Smooth muscle cell (in vitro differentiated cells): ENCODE data around the gene OCA2. TPM values are rescaled to one million over a fixed set of nuclear protein-coding genes. Genes with fewer than 3 reads are reported as not detected.

Experiments used
- DNase-seq: peaks from one replicate; lab custom pipeline; 2025; ENCODE audit not compliant: unreplicated experiment; lab: John Stamatoyannopoulos, UW
- H2AFZ ChIP-seq: fragments of 200-600 bp; sonication (generic); 2 replicates; pipeline ENCODE4 v1.6.0; 2016; ENCODE audit warnings: antibody characterized with exemption, low read depth, mild to moderate bottlenecking
- H3F3A ChIP-seq: fragments of 200-600 bp; sonication (generic); 2 replicates; pipeline ENCODE4 v1.6.0; 2017; ENCODE audit warnings: antibody characterized with exemption, low read depth
- H3K27ac ChIP-seq: fragments of 200-600 bp; sonication (generic); 2 replicates; pipeline ENCODE4 v1.5.1; 2016; ENCODE audit warnings: low read depth, mild to moderate bottlenecking
- H3K27me3 ChIP-seq: fragments of 200-600 bp; sonication (generic); 2 replicates; pipeline ENCODE4 v1.6.1; 2016; ENCODE audit warnings: low read depth, mild to moderate bottlenecking
- H3K36me3 ChIP-seq: fragments of 200-600 bp; sonication (generic); 2 replicates; pipeline ENCODE4 v1.5.1; 2016; ENCODE audit warnings: low read depth
- H3K4me1 ChIP-seq: fragments of 200-600 bp; sonication (generic); 2 replicates; pipeline ENCODE4 v1.5.1; 2016; ENCODE audit warnings: low read depth
- H3K4me2 ChIP-seq: fragments of 200-600 bp; sonication (generic); 2 replicates; pipeline ENCODE4 v1.6.0; 2016; ENCODE audit warnings: mild to moderate bottlenecking
- H3K4me3 ChIP-seq: fragments of 200-600 bp; sonication (generic); 2 replicates; pipeline ENCODE4 v1.5.1; 2016; ENCODE audit warnings: mild to moderate bottlenecking
- H3K79me2 ChIP-seq: fragments of 200-600 bp; sonication (generic); 2 replicates; pipeline ENCODE4 v1.6.0; 2016; ENCODE audit warnings: low read depth, mild to moderate bottlenecking
- H3K9ac ChIP-seq: fragments of 200-600 bp; sonication (generic); 2 replicates; pipeline ENCODE4 v1.6.0; 2016; ENCODE audit warnings: low read depth
- H3K9me3 ChIP-seq: fragments of 200-600 bp; sonication (generic); replicated peaks from 2 replicates; pipeline ENCODE4 v1.5.1; 2016; ENCODE audit warnings: low read depth
- H4K20me1 ChIP-seq: fragments of 200-600 bp; sonication (generic); 2 replicates; pipeline ENCODE4 v1.6.0; 2016; ENCODE audit warnings: low read depth
- WGBS: methylation state at CpG from one replicate; pipeline ENCODE4 v1.1.7; 2016; ENCODE audit warnings: low lambda C conversion rate; 5-methylcytosine and 5-hydroxymethylcytosine counted together
- polyA plus RNA-seq: library from polyadenylated mRNA; unstranded; fragments of >200 nt; fragmentation: Nextera tagmentation; extraction: Ambion mirVana; gene quantifications from 2 replicates; pipeline ENCODE4 v1.2.1, GENCODE V29; 2016
- total RNA-seq: library from RNA; depleted of rRNA; stranded (reverse); fragments of >200 nt; gene quantifications from 2 replicates; pipeline ENCODE4 v1.2.3, GENCODE V29; 2014
- TF ChIP-seq, protein P1 (sequence below): fragments of 200-600 bp; sonication (generic); IDR thresholded peaks from 2 replicates; pipeline ENCODE4 v1.5.1; 2017; ENCODE audit warnings: borderline replicate concordance, mild to moderate bottlenecking, antibody characterized with exemption; ENCODE audit not compliant: insufficient read depth, poor library complexity, severe bottlenecking

Gene OCA2
- total and polyA plus RNA-seq, 2 experiments from 2014 or later = 0.16 TPM; not detected in 1

DNA sequence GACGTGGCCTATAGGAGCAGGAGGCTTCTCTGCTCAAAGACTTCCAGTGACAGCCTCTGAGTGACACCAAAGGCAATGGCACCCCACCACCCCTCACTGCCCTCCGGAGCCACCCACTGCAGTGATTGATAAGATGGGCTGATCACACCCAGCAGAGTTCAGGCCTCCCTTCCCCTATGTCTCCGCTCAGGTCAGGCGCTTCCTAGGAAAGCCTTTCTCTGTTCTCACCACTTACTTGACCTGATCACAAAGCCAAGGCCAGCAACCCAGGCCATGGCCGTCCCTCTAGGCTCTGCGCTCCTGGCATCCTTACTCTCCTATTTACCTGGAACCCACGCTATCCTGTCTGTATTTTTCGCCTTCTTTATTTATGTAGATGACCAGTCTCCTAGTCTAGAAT lies 282.3 kb downstream of the OCA2 start:
- TF ChIP-seq, protein P1, sequence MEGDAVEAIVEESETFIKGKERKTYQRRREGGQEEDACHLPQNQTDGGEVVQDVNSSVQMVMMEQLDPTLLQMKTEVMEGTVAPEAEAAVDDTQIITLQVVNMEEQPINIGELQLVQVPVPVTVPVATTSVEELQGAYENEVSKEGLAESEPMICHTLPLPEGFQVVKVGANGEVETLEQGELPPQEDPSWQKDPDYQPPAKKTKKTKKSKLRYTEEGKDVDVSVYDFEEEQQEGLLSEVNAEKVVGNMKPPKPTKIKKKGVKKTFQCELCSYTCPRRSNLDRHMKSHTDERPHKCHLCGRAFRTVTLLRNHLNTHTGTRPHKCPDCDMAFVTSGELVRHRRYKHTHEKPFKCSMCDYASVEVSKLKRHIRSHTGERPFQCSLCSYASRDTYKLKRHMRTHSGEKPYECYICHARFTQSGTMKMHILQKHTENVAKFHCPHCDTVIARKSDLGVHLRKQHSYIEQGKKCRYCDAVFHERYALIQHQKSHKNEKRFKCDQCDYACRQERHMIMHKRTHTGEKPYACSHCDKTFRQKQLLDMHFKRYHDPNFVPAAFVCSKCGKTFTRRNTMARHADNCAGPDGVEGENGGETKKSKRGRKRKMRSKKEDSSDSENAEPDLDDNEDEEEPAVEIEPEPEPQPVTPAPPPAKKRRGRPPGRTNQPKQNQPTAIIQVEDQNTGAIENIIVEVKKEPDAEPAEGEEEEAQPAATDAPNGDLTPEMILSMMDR = no peak
- no peak overlapping the region for H3K9ac ChIP-seq
- no peak overlapping the region for H2AFZ ChIP-seq
- H3K36me3 ChIP-seq = no peaks in the 10 kb centered on the region
- H3K4me1 ChIP-seq = no peaks in the 10 kb centered on the region
- no peaks in the 10 kb centered on the region for H3K27me3 ChIP-seq
- H4K20me1 ChIP-seq = no peaks in the 10 kb centered on the region
- H3K9me3 ChIP-seq = no peaks in the 10 kb centered on the region
- H3K79me2 ChIP-seq = no peaks in the 10 kb centered on the region
- no peak overlapping the region for H3K4me3 ChIP-seq
- H3K4me2 ChIP-seq = no peak overlapping the region
- 90% methylated on average over 8 of the region's 8 CpGs for WGBS
- no peaks in the 10 kb centered on the region for H3F3A ChIP-seq
- DNase-seq = no peak
- no peak overlapping the region for H3K27ac ChIP-seq

DNA sequence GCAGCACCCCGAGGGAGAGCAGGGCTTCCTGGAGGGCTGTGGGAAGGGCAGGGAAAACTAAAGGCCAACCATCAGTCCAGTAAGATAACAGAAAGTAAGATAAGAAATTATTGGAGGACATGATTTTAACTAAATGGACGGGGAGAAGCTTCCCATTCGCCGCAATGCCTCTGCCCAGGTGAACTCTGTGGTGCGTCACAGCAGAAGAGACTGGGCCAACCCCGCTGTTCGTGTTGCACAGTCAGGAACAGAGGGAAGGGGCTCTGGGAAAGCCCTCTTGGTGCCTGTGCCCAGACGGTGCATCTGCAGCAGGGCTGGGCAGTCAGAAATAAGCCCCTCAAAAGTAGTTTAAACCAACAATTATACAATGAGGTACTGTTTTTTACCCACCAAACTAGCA lies 284.1 kb downstream of the OCA2 start:
- DNase-seq = no peak
- TF ChIP-seq, protein P1 = no peak
- no peaks in the 10 kb centered on the region for H4K20me1 ChIP-seq
- no peak overlapping the region for H3K9ac ChIP-seq
- H3K4me3 ChIP-seq = no peak overlapping the region
- no peak overlapping the region for H3K27ac ChIP-seq
- H3F3A ChIP-seq = no peaks in the 10 kb centered on the region
- H3K36me3 ChIP-seq = no peaks in the 10 kb centered on the region
- WGBS = 84% methylated on average over 8 of the region's 8 CpGs
- H3K4me2 ChIP-seq = no peak overlapping the region
- no peaks in the 10 kb centered on the region for H3K79me2 ChIP-seq
- H3K4me1 ChIP-seq = no peaks in the 10 kb centered on the region
- no peaks in the 10 kb centered on the region for H3K9me3 ChIP-seq
- no peaks in the 10 kb centered on the region for H3K27me3 ChIP-seq
- no peak overlapping the region for H2AFZ ChIP-seq

DNA sequence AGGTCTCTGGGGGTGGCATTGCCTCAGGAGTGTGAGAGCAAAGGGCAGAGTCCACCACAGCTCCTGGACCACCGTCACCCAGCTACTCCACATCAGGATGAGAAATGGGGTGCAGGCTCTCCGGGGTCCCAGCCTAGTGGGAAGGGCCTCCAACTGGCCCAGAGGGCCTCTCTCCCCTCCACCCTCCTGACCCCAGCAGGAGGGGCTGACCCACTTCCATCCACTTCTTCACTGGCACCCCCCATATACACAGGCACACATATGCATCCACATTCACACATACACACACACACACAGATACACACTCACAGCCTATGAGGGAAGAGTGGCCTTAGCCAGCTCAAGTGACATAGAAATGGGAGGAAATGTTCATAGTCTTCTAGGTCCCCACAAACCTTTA lies 286.0 kb downstream of the OCA2 start:
- H3K27ac ChIP-seq = no peak overlapping the region
- no peaks in the 10 kb centered on the region for H3F3A ChIP-seq
- H3K9me3 ChIP-seq = no peaks in the 10 kb centered on the region
- no peak overlapping the region for H2AFZ ChIP-seq
- no peaks in the 10 kb centered on the region for H3K36me3 ChIP-seq
- no peak overlapping the region for H3K9ac ChIP-seq
- no peak for DNase-seq
- no peaks in the 10 kb centered on the region for H4K20me1 ChIP-seq
- TF ChIP-seq, protein P1 = no peak
- H3K4me1 ChIP-seq = no peaks in the 10 kb centered on the region
- no peaks in the 10 kb centered on the region for H3K27me3 ChIP-seq
- no peaks in the 10 kb centered on the region for H3K79me2 ChIP-seq
- H3K4me2 ChIP-seq = no peak overlapping the region
- WGBS = 83% methylated on average over 2 of the region's 2 CpGs
- no peak overlapping the region for H3K4me3 ChIP-seq

DNA sequence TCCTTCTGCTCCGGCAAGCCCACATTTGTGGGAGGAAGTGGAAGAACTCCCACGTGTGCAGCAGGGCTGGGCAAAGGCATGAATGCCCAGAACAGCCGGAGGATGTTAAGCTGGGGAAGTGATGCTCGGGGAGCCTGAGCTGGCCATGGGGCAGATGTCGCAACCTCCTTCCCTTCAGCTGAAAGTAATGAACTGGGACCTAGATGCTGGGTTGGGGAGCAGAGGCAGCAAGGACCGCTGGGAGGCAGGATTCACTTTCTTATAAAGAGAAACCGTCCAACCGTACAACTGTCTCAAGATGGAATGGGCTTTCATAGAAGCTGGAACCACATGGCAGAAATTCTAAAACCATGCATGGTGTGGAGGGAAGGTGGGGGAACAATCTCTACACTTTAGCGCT lies 290.9 kb downstream of the OCA2 start:
- Histone ChIP-seq H3K27ac (no peak overlapping the region), H3K4me3 (no peak overlapping the region), H4K20me1 (no peaks in the 10 kb centered on the region), H3F3A (no peaks in the 10 kb centered on the region), H2AFZ (no peak overlapping the region), H3K79me2 (no peaks in the 10 kb centered on the region), H3K36me3 (no peaks in the 10 kb centered on the region), H3K9me3 (no peaks in the 10 kb centered on the region), H3K9ac (no peak overlapping the region), H3K27me3 (no peaks in the 10 kb centered on the region), H3K4me1 (no peaks in the 10 kb centered on the region), H3K4me2 (no peak overlapping the region)
- DNase-seq = no peak
- 92% methylated on average over 9 of the region's 9 CpGs for WGBS
- TF ChIP-seq, protein P1 = no peak
